GM19395 (cell line): ENCODE results near the gene TAF8.
"Not testable (repeated sequence)": the region's sequence is repeated elsewhere in the genome, so short reads cannot be mapped to it uniquely, and the experiment has no call there.

ENCODE experiments used
- ATAC-seq: cut with Tn5 transposase; IDR thresholded peaks from one replicate; pipeline ENCODE4 v1.9.1; 2021; ENCODE audit warnings: mild to moderate bottlenecking, moderate library complexity; ENCODE audit not compliant: unreplicated experiment

The TAF8 gene, protein sequence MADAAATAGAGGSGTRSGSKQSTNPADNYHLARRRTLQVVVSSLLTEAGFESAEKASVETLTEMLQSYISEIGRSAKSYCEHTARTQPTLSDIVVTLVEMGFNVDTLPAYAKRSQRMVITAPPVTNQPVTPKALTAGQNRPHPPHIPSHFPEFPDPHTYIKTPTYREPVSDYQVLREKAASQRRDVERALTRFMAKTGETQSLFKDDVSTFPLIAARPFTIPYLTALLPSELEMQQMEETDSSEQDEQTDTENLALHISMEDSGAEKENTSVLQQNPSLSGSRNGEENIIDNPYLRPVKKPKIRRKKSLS

DNA sequence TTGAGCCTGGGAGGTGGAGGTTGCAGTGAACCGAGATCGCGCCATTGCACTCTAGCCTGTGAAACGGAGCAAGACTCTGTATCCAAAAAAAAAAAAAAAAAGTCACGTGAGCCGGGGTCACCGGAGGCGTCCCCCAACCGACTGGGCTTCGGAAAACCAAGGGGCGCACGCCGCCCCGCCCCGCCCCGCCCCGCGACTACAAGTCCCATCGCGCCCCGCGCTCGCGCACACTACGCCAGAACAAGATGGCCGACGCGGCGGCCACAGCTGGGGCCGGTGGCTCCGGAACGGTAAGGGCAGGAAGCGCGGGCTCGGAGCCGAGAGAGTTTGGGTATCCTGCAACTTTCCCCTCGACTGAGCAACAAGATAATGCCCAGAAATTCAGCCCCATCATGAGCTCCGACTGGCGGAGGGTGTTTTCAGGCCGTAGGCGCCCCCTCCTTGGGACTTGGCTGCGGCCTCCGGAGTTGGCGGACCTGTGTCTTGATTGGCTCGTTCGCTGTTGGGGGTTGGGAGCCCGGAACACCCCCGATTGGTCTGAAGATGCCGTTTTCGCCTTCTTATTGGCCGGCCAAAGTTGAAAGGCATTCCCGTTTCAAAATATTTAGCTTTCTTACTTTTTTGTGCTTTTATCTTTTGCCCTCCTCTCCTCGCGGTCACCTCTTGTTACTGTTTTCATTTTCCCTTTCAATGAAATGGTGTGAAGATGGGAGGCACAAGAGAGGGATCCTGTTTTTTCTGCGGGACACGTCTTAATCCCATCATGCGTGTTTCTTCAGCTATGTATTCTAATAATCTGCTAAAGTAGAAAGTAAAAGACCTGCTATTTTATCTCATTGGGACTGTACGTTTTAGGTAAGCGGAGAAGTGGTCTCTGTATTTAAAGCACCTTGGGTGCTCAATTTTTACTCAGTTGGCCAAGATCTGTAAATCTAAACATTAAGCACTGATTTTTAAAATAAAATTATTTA lies at the start of gene TAF8:
TSS of gene TAF8 (plus strand) at position 228 of the 971 bp plus-strand sequence. CDS start at position 246, 18 bp downstream.
- ATAC-seq = peak; percentile 77

DNA sequence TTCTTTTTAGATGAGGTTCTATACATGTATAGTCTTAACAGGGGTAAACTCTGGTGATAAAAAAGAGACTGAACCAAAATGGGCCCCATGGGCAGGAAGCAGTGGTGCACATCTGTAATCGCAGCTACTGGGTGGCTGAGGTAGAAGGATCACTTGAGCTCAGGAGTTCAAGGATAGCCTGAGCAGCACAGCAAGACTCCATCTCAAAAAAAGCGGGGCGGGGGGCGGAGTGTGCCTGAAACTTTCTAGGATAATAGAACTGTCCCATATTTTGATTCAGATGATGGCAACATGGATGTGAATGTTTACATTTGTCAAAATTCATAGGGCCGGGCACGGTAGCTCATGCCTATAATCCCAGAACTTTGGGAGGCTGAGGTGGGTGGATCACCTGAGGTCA lies 48.8 kb upstream of the TAF8 start:
- ATAC-seq = no peak

DNA sequence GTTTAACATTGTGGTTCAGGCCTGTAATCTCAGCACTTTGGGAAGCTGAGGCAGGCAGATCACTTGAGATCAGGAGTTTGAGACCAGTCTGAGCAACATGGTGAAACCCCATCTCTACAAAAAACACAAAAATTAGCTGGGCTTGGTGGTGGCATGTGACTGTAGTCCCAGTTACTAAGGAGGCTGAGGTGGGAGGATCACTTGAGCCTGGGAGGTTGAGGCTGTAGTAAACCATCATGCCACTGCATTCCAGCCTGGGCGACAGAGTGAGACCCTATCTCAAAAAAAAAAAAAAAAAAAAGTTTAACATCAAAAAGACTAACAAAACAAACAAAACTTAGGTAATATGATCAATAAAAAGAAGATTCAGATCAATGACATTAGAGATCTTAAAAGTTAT lies 46.7 kb upstream of the TAF8 start:
- ATAC-seq = not testable (repeated sequence)

DNA sequence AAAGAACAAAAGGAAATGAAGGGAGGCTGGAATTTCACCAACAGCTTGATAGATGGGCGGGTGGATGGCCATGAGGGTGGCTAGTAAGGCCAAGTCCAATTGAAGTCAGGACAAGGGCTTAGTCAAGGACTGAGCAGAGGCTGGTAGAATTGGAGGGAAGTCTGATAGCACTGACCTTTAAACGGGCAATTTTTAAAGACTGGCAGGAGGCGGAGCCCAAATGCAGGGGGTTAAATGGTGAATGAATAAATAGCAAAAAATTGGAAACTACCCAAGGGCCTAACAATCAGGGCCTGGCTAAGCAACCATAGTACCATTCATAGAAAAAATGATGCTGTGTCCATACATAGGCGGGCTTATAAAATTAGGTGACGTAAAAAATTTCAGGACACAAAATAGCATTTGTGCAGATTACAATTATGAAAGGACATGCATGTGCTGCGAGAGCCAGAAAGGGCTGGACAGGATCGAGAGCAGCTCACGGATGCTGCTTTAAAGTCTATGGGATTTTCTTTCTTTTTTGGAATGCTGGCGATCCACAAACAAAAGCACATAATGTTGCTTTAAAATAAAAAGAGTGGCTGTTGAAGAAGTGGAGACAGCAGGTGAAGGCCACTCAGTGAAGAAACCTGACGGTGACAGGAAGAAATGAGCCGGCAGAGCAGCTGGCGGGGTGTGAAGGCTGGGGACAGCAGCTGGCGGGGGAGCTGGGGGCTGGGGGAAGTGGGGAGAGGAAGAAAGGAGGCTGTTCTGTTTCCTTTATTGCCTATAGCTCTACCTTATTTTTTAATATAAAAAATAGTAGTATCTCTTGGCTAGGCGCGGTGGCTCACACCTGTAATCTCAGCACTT lies 42.8 kb upstream of the TAF8 start:
- ATAC-seq = no peak

DNA sequence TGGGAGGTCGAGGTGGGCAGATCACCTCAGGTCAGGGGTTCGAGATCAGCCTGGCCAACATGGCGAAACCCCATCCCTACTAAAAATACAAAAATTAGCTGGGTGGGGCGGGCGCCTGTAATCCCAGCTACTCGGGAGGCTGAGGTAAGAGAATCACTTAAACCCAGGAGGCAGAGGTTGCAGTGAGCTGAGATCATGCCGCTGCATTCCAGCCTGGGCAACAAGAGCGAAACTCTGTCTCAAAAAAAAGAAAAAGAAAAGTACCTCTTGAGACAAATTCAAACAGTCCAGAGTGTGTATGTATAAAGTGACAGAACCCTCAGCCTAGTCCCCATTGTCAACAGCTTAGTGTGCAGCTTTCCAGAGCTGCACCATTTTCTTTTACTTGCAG lies 42.2 kb upstream of the TAF8 start:
- ATAC-seq = not testable (repeated sequence)

DNA sequence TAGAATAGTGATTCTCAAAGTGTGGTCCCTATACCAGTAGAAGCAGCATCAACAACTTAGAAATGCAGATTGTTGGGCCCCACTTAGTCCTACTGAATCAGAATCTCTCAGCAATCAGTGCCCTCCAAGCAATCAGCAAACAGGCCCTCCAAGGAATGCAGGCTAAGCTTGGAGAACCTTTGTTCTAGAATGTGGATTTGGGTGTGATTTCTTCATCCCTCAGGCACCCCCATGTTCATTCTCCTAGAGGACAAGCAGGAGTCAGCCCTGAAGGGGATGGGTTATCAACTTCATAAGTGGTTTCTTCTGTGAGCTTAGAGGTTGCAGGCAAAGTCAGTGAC lies 40.5 kb upstream of the TAF8 start:
- ATAC-seq = no peak

DNA sequence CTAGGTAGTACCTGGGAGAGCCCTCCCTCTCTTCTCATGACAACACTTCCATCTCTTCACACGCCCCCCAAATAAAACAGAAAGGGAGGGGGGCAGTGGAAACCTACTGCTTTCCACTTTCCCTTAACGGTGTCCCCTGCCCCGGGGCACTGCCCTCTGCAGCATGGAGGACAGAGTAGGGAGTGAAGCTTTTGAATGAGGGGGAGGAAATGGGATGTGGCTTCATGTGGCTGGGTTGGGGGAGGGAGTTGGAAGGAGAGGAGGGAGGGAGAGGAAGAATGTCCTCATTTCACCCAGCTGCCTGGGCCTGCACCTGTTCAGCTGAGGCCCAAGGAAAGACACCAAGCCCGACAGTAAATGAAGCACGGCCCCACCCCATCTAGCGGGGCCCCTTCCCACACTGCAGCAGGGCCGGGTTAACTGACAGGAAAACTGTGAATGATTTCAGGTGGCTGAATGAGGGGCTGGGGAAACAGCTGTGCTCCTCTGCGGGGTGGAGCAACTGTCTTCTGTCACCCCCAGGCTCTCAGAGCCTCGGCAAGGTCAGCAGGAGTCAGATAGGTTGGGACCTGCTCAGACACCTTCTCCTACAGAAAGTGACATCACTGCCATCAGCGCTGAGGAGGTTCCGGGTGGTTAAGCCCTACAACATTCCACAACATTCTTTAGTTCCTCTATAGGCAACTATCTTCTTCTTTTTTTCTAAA lies 40.0 kb upstream of the TAF8 start:
- ATAC-seq = no peak

DNA sequence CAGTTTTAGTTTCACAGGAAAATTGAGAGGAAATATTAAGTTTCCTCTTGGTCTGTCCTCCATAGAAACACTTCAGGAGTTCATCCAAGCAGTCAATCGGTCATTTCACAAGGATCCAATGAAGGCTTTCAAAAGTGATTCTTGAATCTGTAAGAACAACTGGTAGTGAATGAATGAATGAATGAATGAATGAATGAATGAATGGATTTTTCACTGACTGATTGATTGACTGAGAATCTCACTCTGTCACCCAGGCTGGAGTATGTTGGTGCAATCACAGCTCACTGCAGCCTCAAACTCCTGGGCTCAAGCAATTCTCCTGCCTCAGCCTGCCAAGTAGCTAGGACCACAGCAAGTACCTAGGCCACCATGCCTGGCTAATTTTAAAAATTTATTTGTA lies 39.4 kb upstream of the TAF8 start:
- no peak for ATAC-seq

DNA sequence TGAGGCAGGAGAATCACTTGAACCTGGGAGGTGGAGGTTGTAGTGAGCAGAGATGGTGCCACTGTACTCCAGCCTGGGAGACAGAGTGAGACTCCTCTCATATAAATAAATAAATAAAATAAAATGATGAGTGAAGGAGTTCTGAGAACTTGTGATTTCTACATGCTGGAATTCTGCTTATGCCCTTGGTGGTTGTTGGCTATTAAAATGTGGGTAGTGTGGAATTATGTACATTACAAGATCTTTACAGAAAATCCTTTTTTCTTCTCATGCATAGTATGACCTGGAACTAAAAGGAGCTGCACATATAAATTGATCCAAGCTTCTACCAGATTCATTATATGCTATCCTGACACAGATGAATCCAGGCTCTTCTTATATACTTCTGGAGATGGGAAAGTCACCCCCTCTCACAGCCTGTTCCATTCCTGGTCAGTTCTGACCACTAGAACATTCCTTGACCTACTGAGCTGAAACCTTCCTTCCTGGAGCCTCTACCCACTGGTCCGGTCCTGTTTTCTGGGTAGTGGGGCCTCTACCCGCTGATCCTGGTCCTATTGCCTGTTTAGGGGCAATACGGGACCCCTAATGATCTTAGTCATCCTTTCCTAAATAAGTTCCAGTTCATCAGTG lies 37.7 kb upstream of the TAF8 start:
- no peak for ATAC-seq

DNA sequence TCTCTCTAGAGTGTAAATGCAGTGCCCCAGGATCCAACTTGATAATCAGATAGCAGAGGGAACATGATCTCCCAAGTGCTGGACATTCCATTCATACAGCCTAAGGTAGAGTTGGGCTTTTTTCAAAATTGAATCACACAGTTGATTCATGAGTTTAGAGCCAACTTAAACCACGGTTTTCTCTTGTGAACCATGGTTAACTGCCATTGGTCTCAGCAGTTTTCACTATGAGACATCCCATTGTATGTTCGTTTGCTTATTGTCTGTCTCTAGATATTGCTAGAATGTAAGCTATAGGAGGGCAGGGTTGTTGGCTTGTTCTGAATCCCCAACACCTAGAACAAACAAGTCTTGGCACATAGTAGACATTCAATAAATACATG lies 37.2 kb upstream of the TAF8 start:
- ATAC-seq = no peak

DNA sequence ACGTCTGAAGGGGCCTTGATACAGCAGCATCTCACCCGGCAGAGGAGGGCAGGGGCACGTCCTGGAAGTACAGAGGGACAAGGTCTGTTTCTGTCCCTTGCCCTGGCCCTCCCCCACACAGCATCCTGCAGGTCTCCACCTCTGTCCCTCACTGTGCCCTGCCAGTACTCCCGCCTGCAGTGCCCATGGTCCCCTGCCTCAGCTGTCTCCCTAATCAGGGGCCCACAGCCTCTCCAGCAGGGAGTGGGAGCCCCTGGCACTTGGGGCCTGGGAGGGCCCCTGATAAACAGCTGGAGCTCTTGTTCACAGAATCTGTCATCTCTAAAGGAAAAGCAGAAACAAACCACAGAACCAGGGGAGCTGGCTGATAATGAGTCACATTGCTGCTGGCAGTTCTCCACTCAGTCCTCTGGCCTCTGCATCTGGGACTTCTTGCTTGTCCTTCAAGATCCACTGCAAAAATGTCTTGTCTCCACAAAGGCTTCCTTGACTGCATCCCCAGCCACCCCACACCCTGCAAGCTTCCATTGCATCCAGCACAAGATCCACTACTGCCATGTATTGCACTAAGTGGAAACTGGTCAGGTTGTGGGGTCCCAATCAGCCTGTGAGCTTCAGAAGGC lies 33.2 kb upstream of the TAF8 start:
- ATAC-seq = peak; percentile 58

DNA sequence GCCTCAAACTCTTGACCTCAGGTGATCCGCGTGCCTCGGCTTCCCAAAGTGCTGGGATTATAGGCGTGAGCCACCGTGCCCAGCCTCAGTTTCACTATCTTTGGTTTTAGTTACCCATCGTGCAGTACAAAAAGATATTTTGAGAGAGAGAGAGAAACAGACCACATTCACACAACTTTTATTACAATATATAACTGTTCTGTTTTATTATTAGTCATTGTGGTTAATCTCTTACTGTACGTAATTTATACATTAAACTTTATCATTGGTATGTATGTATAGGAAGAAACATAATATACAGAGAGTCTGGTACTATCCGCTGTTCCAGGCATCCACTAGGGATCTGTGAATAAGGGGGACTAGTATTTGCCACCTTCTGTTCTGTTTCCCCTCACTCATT lies 29.4 kb upstream of the TAF8 start:
- ATAC-seq = no peak

DNA sequence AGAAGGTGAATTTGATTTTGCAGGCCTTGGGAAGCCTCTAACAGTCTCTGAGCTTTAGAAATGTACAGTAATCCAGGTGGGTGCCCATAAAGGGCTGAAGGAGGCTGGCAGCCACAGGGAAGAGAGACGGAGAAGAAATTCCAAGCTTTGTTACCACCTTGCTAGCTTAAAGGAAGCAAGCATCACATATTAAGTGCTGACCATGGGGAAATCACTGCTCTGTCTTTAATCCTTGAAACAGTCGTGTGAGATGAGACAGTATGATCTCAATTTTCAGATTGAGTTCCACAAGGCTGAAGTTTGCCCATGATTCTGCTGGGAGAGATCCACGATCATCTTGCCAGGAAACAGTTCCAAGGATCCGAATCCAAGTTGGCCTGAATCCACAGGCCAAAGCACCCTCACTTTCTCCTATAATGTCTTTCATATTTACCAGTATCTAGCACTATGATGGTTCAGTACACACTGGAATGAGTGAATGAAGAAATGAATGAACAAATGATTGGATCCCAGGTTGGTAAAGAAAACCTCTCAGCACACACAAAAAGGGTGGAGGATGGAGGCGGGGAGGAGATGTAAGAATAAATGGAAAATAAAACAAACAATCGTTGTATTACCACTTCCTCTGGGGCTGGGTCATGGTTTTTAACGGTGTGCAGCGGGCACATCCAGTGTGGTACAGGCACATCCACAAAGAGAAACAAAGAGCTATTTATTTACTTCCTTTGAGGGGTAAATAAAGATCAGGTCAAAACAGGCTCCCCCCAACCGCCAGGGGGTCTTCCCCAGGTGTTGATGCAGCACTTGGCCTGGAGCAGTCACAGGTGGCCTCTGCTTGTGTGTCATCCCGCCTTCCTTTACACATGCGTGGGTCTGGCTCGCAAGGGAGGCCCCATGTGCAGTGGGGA lies 28.2 kb upstream of the TAF8 start:
- ATAC-seq = peak; percentile 44

DNA sequence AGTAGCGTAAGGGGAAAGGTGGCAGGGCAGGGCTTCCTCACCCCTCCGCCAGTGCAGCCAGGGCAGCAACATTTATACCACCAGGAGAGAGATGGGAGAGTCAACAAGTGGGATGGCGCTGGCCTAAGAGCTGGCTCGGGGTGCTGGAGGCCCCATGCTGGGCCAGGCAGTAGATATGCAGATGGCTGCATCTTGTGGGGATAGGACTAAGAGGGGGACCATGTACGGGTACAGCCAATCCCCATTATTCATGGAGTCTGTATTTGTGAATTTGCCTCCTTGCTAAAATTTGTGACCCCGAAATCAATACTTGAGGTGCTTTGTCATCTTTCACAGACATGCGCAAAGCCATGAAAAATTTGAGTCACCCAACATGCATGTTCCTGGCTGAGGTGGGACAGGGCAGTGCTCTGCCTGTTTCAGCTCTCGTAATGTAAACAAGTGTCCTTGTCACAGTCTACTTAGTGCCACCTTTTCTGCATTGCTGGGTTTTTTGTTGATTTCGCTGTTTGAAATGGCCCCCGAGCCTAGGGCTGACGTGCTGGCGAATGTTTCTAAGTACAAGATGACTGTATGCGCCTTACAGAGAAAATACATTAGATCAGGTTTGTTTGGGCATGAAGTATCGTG lies 27.5 kb upstream of the TAF8 start:
- no peak for ATAC-seq

DNA sequence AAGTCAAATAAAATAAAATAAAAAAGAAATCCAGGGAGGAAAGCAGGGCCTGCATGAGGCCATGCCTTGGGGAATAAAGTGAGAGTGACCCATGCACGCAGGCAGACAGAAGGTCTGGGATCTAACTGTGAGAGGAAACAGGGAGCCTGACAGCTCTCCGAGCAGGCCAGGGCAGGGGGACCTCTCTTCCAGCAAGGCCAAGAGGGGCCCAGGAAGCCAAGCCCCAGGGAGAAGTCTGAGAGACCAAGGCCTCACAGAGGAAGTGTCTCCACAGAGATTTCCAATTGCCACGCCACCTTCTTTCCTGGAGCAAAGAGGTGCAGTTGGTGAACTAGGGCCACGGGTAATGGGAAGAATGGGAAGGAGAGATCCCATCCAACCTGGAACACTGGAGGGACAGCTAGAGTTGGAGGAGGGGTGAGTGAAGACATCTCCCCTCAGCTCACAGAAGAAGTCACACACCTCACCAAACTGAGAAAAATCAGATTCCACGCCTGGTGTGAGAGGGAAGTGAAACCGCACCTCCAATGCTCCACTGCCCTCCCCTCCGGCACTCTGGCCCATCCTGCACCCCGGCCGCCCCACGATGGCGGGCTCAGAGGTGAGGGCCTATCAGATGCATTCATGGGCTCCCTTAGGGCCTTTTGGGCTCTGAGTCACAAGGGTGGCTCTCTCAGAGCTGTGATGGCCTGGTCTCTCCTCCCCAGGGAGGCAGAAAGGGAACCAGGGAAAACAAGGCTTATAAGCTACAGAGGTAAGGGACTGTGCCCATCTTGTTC lies 25.1 kb upstream of the TAF8 start:
- ATAC-seq = peak; percentile 63

DNA sequence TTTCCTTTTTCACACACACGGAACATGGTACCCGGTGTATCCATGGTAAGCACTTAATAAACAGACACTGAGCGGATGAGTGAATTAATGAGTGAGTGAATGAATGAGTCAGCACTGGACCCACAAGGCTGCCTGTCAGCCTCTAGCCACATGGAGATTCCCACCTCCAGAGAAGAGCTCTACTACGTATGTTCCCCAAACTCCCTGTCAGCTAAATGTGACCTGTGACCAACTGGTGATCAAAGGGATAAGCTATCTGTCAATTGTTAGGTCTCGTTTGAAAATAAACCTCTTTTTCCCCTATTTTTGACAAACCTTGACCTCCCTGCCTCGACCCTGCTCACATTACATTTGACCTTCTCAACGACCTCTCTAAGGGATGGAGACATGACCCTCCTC lies 24.5 kb upstream of the TAF8 start:
- no peak for ATAC-seq

DNA sequence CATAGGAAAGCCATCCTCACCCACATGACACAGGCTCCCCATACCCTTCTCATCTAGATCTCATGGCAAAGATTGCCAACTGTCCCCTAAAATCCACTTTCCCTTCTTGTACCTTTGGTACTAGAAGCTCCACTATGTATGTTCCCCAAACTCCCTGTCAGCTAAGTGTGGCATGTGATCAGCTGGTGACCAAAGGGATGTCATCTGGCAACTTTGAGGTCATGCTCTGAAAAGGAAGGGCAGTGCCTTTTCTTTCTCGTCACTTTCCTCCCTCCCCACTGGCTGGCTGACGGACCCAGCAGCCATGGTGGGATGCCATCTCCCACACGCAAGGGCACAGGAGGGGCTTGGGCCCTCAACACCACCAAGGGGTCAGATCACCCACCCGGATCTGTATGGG lies 23.8 kb upstream of the TAF8 start:
- no peak for ATAC-seq
